HG02938 (cell line): ENCODE data around the gene HACL1.
"Not testable (repeated sequence)": the region's sequence is repeated elsewhere in the genome, so short reads cannot be mapped to it uniquely, and the experiment has no call there.

Source experiments
- ATAC-seq: cut with Tn5 transposase; IDR thresholded peaks from one replicate; pipeline ENCODE4 v1.9.1; 2021; ENCODE audit warnings: mild to moderate bottlenecking, moderate library complexity; ENCODE audit not compliant: unreplicated experiment

Gene HACL1

GRCh38 chr3:15585111-15585845 lies 16.1 kb downstream of the HACL1 start:
- no peak for ATAC-seq

DNA sequence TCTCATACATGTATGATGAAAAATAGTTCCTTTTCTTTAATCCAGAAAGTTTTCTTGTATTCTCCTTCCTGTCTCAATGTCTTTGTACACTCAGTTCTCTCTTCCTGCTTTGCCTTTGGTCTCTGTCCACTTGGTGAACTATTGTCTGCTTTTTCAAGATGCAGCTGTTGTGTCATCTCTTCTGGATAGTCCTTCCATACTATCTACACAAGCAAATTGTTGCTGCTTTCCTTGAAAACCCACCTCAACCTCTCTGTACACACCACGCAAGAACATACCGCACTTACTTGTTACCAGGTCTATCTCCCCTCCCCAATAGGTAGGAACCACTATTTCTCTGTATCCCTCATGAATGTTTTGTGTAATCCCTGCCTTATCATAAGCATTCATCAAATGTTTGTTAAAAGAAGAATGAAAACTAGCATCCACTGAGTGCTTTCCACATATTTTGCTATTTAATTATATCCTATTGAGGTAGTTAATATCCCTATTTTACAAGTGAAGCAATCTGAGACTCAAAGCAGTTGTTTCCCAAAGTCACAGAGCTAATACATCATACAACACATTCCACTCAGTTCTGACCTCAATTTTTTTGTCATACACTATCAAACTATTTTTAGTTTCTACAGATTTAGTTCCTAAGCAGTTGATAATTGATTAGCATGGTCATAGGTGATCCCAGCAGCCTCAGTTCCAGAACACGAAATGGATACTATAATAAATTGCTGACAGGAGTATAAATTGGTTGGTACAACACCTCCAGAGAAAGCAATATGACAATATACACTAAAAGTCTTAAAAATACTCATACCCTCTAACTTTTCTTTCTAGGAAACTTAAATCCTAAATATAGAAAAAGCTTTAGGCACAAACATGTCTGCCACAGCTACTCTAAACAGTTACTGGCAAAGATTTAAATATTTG lies 19.6 kb downstream of the HACL1 start:
- ATAC-seq = no peak

- ATAC-seq = no peak
Observed at GRCh38 chr3:15579051-15579450, 22.3 kb downstream of the HACL1 start.

- no peak for ATAC-seq
Observed at GRCh38 chr3:15578289-15578867, 23.0 kb downstream of the HACL1 start.

DNA sequence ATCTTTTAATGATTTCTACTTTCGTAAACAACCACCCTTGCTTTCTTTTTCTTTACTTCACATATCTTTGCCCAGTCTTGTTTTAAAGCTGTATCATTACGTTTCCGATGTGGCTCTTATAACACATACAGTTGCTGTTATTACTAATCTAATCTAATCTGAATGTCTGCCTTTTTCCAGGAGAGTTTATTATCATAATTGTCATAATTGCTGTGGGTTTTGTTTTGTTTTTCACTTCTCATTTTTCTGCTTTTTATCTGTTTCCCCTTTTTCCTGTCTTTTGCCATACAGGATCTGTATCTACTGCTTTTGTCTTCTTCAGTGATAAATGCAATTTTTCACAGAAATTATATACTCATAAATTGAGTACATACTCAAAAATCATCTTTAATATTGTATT lies 24.9 kb downstream of the HACL1 start:
- ATAC-seq = no peak

DNA sequence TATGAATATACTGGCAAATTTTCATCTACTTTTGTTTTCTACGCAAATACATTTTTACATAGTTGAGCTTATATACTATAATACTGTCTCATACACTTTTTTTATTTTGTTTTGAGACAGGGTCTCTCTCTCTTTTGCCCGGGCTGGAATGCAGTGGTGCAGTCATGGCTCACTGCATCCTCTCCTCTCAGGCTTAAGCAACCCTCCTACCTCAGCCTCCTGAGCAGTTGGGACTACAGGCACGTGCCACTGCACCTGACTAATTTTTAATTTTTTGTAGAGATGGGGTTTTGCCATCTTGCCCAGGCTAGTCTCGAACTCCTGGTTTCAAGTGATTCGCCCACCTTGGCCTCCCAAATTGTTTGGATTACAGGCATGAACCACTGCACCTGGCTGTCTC lies 25.9 kb downstream of the HACL1 start:
- no peak for ATAC-seq

DNA sequence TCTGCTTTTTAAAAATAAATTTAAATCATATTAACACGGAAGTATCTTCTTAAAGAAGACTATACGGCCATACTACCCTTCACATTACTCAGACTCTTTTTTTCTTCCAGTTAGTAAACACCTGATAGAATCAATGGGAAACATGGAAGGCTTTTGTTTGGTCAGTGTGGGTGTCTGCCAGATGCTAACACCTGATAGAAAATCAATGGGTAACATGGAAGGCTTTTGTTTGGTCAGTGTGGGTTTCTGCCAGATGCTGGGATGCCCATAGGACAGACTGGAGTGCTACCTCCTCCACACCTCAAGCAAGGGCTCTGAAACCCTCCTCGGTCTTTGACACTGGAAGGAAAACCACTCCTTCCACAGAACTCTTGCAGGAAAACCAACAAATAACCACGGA lies 29.2 kb downstream of the HACL1 start:
- ATAC-seq = no peak

DNA sequence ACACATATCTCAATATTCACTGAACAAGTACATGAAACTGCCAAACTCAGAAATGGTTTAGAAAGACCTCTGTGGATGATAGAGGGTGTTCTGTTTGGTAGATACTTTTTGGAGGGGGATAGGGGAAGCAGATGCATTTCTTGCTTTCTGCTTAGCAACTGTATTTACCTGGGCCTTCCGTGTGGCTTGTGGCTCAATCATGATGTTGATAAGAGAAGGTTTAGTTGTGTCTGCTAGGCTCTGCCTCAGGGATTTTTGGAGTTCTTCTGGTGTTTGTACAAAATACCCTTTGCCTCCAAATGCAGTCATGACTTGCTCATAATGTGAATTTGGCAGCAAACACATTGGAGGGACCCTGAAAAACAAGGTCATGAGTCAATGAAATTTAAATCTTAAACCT lies 38.2 kb downstream of the HACL1 start:
- no peak for ATAC-seq

GRCh38 chr3:15562560-15562959 lies 38.8 kb downstream of the HACL1 start:
- ATAC-seq = no peak

DNA sequence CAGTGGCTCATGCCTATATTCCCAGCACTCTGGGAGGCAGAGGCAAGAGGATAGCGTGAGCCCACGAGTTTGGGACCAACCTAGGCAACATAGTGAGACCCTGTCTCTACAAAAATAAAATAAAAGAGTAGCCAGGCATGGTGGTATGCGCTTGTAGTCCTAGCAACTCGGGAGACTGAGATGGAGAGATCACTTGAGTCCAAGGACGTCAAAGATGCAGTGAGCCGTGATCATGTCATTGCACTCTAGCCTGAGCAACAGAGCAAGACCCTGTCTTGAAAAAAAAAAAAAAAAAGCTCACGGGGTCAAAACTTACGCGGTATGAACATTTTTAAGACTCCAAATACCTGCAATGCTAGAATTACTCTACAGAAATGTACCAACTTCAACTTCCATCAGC lies 42.8 kb downstream of the HACL1 start:
- ATAC-seq = no peak

DNA sequence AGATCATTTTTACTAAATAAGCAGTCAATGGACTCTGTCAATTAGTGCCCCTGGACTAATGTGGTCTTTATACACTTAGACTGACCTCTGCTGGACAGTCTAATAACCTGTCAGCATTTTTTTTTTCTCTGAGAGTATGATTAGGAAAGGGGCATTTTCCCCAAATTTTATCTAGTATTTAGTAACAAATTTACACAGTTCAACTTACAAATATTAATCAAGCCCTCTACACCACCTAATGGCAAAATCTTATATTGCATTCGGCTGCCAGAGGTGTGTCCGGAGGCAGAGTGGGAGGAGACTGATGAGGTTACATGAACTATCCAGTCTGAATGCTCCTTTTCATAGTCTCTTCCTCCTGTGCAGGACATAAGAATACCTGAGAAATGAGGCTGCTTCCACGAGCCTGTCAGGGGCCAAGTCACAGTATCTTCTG lies 43.8 kb downstream of the HACL1 start:
- peak; percentile 50 for ATAC-seq

GRCh38 chr3:15556512-15556911 lies 44.9 kb downstream of the HACL1 start:
- ATAC-seq = peak; percentile 90

DNA sequence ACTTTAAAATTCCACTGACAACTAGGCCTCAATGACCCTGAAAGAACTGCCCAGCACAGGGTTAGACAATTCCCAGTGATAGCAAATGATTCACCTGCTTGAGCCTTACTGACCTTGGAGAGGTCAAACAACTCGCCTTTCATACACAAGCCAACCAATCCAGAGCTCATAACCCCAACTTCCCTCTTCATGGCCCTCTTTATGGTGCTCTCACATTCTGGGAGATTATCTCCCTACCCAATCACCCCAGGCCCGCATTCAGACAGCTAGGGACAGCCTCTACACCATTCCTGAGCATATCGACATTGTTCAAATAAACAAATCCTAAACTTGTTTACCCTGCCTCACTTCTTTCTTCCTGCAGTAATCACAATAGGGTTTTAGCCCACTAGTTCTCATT lies 47.6 kb downstream of the HACL1 start:
- no peak for ATAC-seq

GRCh38 chr3:15551902-15552301 lies 49.5 kb downstream of the HACL1 start:
- ATAC-seq = no peak

GRCh38 chr3:15549846-15550245 lies 51.5 kb downstream of the HACL1 start:
- ATAC-seq = no peak

DNA sequence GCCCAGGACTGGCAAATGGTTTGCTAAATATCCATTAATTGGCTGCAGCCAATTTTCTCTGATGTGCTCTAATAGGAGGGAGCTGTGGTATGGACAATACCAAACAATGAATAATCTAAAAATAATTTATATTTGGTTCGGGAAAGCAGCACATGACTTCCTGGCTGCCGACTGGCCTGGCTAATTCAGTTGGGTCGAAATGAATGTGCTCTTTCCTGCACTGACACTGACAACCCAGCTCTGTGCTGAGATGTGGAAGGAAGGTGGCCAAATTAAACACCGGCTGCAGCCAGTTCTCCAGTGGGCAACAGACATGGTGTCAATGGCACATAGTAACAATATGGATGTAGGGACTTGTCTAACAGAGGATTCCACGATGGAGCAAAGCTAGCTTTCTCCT lies 58.8 kb downstream of the HACL1 start:
- ATAC-seq = no peak

DNA sequence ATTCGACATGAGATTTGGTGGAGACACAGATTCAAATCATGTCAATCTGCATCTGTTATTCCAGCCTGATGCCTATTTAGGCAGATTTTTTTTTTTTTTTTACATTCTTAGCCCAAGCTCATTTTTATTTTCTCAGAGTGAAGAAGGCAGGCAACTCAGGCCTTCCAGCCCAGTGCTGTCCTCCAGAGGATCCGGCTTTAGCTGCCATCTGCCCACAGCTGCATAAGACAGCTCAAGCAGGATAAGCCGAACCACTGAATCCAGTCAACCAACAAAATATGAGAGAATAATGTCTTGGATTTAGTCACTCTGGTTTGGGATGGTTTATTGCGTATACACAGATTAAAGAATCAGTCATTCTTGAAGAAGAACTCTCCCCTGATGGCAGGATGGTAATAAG lies 60.0 kb downstream of the HACL1 start:
- no peak for ATAC-seq

- no peak for ATAC-seq
Observed at GRCh38 chr3:15539066-15539465, 62.3 kb downstream of the HACL1 start.

- ATAC-seq = no peak
Observed at GRCh38 chr3:15538345-15538744, 63.0 kb downstream of the HACL1 start.

DNA sequence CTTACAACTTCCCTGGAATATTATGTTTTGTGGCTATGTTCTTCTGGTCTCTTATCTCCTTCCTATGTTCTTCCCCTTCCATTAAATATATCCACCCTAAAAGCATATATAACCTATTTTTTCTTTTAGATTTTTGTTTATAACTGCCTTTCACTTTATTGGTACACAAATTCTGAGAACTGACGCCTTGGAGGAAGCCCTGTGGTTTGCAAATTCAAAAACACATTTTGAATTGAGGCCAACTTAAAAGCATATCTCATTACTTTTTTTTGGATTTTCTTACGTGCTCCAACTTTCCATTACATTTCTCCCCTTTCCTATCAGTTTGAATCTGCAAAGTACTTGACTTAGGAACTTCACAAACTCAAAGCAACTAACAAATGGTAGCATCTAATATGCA lies 64.5 kb downstream of the HACL1 start:
- no peak for ATAC-seq

GRCh38 chr3:15535732-15536131 lies 65.6 kb downstream of the HACL1 start:
- ATAC-seq = no peak

DNA sequence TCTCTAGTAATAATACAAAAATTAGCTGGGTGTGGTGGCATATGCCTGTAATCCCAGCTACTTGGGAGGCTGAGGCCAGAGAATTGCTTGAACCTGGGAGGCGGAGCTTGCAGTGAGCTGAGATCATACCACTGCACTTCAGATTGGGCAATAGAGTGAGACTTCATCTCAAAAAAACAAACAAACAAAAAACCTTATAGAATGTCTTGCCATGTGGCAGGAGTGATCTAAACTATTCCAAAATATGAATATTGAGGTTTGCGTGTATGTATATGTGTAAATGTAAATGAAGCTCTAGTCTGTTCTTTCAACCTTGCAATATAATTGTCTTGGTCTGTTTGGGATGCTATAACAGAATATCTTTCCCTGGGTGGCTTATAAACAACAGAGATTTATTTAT lies 68.8 kb downstream of the HACL1 start:
- ATAC-seq = not testable (repeated sequence)
